ENCODE results near the gene ADH5. TPM values are rescaled to one million over a fixed set of nuclear protein-coding genes. Genes with fewer than 3 reads are reported as not detected.
"Not testable (repeated sequence)": the region's sequence is repeated elsewhere in the genome, so short reads cannot be mapped to it uniquely, and the experiment has no call there.

ADH5 gene
- total RNA-seq, 4 donors from 2014 or later, result 55.1 to 94.3 (median 68.5) TPM

GRCh38 chr4:99029018-99029735 lies 59.4 kb downstream of the ADH5 start:
- TF ChIP-seq CTCF (IDR thresholded peaks at IDR 0.05) (no peak), POLR2A (IDR thresholded peaks at IDR 0.05) (no peak)
- H3K4me3 ChIP-seq (ENCODE audit: low read depth, poor library complexity, severe bottlenecking), result no peak overlapping the region
- WGBS, 2 donors, result 0 to 53% methylated on average over 1 of the region's 1 CpG
- intact Hi-C loops (cut with DNase I; ENCODE audit: low total_unique reads), result no loop called here
- no peak for DNase-seq (ENCODE audit: low spot score in 2 of 2)

GRCh38 chr4:99028187-99028586 lies 60.4 kb downstream of the ADH5 start:
- DNase-seq (ENCODE audit: low spot score in 2 of 2), result no peak
- intact Hi-C loops (cut with DNase I; ENCODE audit: low total_unique reads), result no loop called here
- no peak for TF ChIP-seq CTCF (IDR thresholded peaks at IDR 0.05)
- no peak overlapping the region for H3K4me3 ChIP-seq (ENCODE audit: low read depth, poor library complexity, severe bottlenecking)

GRCh38 chr4:99027304-99027703 lies 61.3 kb downstream of the ADH5 start:
- DNase-seq (ENCODE audit: low spot score in 2 of 2), result no peak
- TF ChIP-seq CTCF (IDR thresholded peaks at IDR 0.05) (no peak), POLR2A (IDR thresholded peaks at IDR 0.05) (no peak)
- intact Hi-C loops (cut with DNase I; ENCODE audit: low total_unique reads), result no loop called here
- WGBS, 2 donors, result 89 to 98% methylated on average over 2 of the region's 2 CpGs
- no peak overlapping the region for H3K4me3 ChIP-seq (ENCODE audit: low read depth, poor library complexity, severe bottlenecking)

- intact Hi-C loops (cut with DNase I; ENCODE audit: low total_unique reads), result no loop called here
- no peak overlapping the region for H3K4me3 ChIP-seq (ENCODE audit: low read depth, poor library complexity, severe bottlenecking)
- DNase-seq (ENCODE audit: low spot score in 2 of 2), result no peak
- no peak for TF ChIP-seq CTCF (IDR thresholded peaks at IDR 0.05)
- TF ChIP-seq POLR2A (IDR thresholded peaks at IDR 0.05), result no peak
- WGBS, 2 donors, result 53 to 65% methylated on average over 1 of the region's 1 CpG
Measured at GRCh38 chr4:99025506-99025905, 63.1 kb downstream of the ADH5 start.

DNA sequence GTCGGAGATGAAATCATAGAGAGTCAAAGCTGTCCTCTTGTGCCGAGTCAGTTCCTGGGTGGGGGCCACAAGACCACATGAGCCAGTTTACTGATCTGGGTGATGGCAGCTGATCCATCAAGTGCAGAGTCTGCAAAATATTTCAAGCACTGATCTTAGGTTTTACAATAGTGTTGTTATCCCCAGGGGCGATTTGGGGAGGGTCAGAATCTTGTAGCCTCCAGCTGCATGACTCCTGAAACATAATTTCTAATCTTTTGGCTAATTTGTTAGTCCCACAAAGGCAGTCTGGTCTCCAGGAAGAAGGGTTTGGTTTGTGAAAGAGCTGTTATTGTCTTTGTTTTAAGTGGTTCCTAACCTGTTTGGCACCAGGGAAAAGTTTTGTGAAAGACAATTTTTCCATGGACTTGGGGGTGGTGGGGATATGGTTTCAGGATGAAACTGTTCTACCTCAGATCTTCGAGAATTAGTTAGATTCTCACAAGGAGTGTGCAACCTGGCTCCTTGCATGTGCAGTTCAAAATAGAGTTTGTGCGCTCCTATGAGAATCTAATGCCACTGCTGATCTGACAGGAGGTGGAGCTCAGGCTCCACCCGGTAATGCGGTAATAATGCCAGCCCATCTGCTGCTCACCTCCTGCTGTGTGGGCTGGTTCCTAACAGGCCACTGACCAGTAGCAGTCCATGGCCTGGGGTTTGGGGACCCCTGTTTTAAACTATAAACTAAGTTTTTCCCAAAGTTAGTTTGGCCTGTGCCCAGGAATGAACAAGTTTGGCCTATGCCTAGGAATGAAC lies 63.9 kb downstream of the ADH5 start:
- TF ChIP-seq POLR2A (IDR thresholded peaks at IDR 0.05) (no peak), CTCF (IDR thresholded peaks at IDR 0.05) (no peak)
- WGBS, 2 donors, result 60 to 67% methylated on average over 7 of the region's 7 CpGs
- intact Hi-C loops (cut with DNase I; ENCODE audit: low total_unique reads), result no loop called here
- H3K4me3 ChIP-seq (ENCODE audit: low read depth, poor library complexity, severe bottlenecking), result no peak overlapping the region
- DNase-seq (ENCODE audit: low spot score in 2 of 2), result no peak

- WGBS, 2 donors, result 70 to 79% methylated on average over 10 of the region's 10 CpGs
- intact Hi-C loops (cut with DNase I; ENCODE audit: low total_unique reads); DNase-seq (ENCODE audit: low spot score in 2 of 2); H3K4me3 ChIP-seq (ENCODE audit: low read depth, poor library complexity, severe bottlenecking): not testable (repeated sequence)
Measured at GRCh38 chr4:99023800-99024251, 64.8 kb downstream of the ADH5 start.
